Activated CD8-positive, alpha-beta memory T cell treated with anti-CD3 and anti-CD28 coated beads, Interleukin-2, amount 10 ng/mL, durations not matched to agents 7 days and 5 days (primary cell): ENCODE data around the gene MAX. TPM values are rescaled to one million over a fixed set of nuclear protein-coding genes. Genes with fewer than 3 reads are reported as not detected.

Experiments
- ATAC-seq: fragments of 150-1000 bp; cut with Tn5 transposase; one replicate; pipeline ENCODE4 v1.10.0; 2021; ENCODE audit warnings: moderate library complexity
- CTCF ChIA-PET: fragments of 350-600 bp; sonication (Branson Sonifier 250); formaldehyde crosslinking; loops from one replicate; lab custom pipeline; 2021; ENCODE audit warnings: antibody characterized with exemption; lab: Charles Lee
- DNase-seq: peaks from one replicate; pipeline ENCODE4 v3.0.0-alpha.2; 2020
- H3K27ac Mint-ChIP-seq: one replicate; pipeline ENCODE4 v1.8.0; 2021; ENCODE audit warnings: mild to moderate bottlenecking, mixed read lengths
- H3K27me3 Mint-ChIP-seq: one replicate; pipeline ENCODE4 v1.8.0; 2021; ENCODE audit warnings: mixed read lengths
- H3K36me3 Mint-ChIP-seq: one replicate; pipeline ENCODE4 v1.8.0; 2021; ENCODE audit warnings: mild to moderate bottlenecking, mixed read lengths
- H3K4me1 Mint-ChIP-seq: one replicate; pipeline ENCODE4 v1.8.0; 2021; ENCODE audit warnings: mixed read lengths
- H3K4me3 Mint-ChIP-seq: one replicate; pipeline ENCODE4 v1.8.0; 2021; ENCODE audit warnings: mild to moderate bottlenecking, moderate library complexity, mixed read lengths
- H3K9me3 Mint-ChIP-seq: one replicate; pipeline ENCODE4 v1.8.0; 2022; ENCODE audit warnings: low read depth, mixed read lengths
- total RNA-seq, 2 experiments: library from RNA; stranded (reverse); gene quantifications; one replicate each; pipeline ENCODE4 v1.2.3, GENCODE V29; 2021

Gene MAX
- total RNA-seq, 2 experiments from 2014 or later: 130 to 134 TPM

- no peak overlapping the region for H3K27ac Mint-ChIP-seq
- DNase-seq (no peak), ATAC-seq (no peak)
- CTCF ChIA-PET: no interaction called here
- no peaks in the 10 kb centered on the region for H3K36me3 Mint-ChIP-seq
- H3K4me1 Mint-ChIP-seq: no peaks in the 10 kb centered on the region
- H3K4me3 Mint-ChIP-seq: no peak overlapping the region
- H3K27me3 Mint-ChIP-seq: peaks cover 20% of the 10 kb centered on the region
- H3K9me3 Mint-ChIP-seq: no peaks in the 10 kb centered on the region
Observed at GRCh38 chr14:65128096-65128495, 25.8 kb upstream of the MAX start.

GRCh38 chr14:65117769-65118745 lies 15.7 kb upstream of the MAX start:
- ATAC-seq: no peak

DNA sequence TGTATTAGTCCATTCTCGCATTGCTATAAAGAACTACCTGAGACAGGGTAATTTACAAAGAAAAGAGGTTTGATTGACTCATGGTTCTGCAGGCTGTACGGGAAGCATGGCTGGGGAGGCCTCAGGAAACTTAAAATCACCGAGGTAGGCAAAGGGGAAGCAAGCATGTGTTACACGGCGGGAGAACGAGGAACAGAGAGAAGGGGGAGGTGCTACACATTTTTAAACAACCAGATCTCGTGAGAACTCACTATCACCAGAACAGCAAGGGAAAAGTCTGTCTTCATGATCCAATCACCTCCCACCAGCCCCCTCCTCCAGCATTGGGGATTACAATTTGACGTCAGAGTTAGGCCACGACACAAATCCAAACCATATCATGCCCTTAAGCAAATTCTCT lies 13.3 kb upstream of the MAX start:
- ATAC-seq (no peak), DNase-seq (peak; percentile 29)
- peaks cover 4% of the 10 kb centered on the region for H3K27me3 Mint-ChIP-seq
- no peak overlapping the region for H3K4me3 Mint-ChIP-seq
- peaks cover 4% of the 10 kb centered on the region for H3K4me1 Mint-ChIP-seq
- H3K36me3 Mint-ChIP-seq: no peaks in the 10 kb centered on the region
- H3K27ac Mint-ChIP-seq: no peak overlapping the region
- CTCF ChIA-PET: interaction anchor here (0.7 kb wide), 1 partner anchor 1288 kb away, joined by 4 read pairs; no protein-coding TSS in a partner anchor
- H3K9me3 Mint-ChIP-seq: no peaks in the 10 kb centered on the region

More at GRCh38 chr14:65117769-65118745, 15.7 kb upstream of the MAX start:
- Mint-ChIP-seq H3K9me3 (no peaks in the 10 kb centered on the region), H3K4me1 (peaks cover 4% of the 10 kb centered on the region), H3K4me3 (no peak overlapping the region), H3K36me3 (no peaks in the 10 kb centered on the region), H3K27ac (no peak overlapping the region), H3K27me3 (peaks cover 6% of the 10 kb centered on the region)
- no peak for DNase-seq
- CTCF ChIA-PET: interaction anchor here (0.6 kb wide), 1 partner anchor 118 kb away, joined by 3 read pairs; no protein-coding TSS in a partner anchor

- peaks cover 2% of the 10 kb centered on the region for H3K27me3 Mint-ChIP-seq
- H3K4me3 Mint-ChIP-seq: no peak overlapping the region
- H3K36me3 Mint-ChIP-seq: no peaks in the 10 kb centered on the region
- H3K27ac Mint-ChIP-seq: no peak overlapping the region
- no peaks in the 10 kb centered on the region for H3K9me3 Mint-ChIP-seq
- ATAC-seq: no peak
- no peak for DNase-seq
- peaks cover 7% of the 10 kb centered on the region for H3K4me1 Mint-ChIP-seq
- CTCF ChIA-PET: no interaction called here
Observed at GRCh38 chr14:65110525-65110924, 8.2 kb upstream of the MAX start.

DNA sequence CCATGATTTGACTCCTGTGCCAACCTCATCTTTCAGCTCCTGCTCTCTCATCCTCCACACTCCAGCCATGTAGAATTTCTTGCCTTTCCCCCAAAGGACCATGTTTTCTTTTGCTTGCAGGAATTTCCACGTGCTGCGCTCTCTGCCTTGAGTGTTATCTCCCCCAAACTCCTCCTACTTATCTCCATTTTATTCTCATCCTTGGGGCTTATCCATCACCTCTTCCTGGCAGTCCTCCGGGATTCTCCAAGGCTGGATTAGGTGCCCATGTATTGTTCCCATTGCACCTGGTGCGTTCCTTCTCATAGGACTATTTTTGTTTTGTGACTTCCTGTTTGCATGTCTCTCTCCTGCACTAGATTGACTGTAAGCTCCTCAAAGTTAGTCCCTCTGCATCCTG lies 7.0 kb upstream of the MAX start:
- DNase-seq (no peak), ATAC-seq (no peak)
- peaks cover 7% of the 10 kb centered on the region for H3K4me1 Mint-ChIP-seq
- no peak overlapping the region for H3K27ac Mint-ChIP-seq
- CTCF ChIA-PET: no interaction called here
- no peaks in the 10 kb centered on the region for H3K9me3 Mint-ChIP-seq
- no peak overlapping the region for H3K4me3 Mint-ChIP-seq
- H3K27me3 Mint-ChIP-seq: peaks cover 5% of the 10 kb centered on the region
- H3K36me3 Mint-ChIP-seq: no peaks in the 10 kb centered on the region

GRCh38 chr14:65107200-65107599 lies 4.9 kb upstream of the MAX start:
- H3K27me3 Mint-ChIP-seq: peaks cover 5% of the 10 kb centered on the region
- H3K4me1 Mint-ChIP-seq: peaks cover 16% of the 10 kb centered on the region
- no peak overlapping the region for H3K27ac Mint-ChIP-seq
- H3K9me3 Mint-ChIP-seq: no peaks in the 10 kb centered on the region
- ATAC-seq (no peak), DNase-seq (no peak)
- H3K36me3 Mint-ChIP-seq: peaks cover 1% of the 10 kb centered on the region
- CTCF ChIA-PET: interaction anchor here (0.7 to 1.9 kb wide), 3 partner anchors 30 to 87 kb away, joined by 3 to 5 read pairs (median 4); no protein-coding TSS in a partner anchor
- H3K4me3 Mint-ChIP-seq: no peak overlapping the region

GRCh38 chr14:65106736-65107135 lies 4.4 kb upstream of the MAX start:
- Mint-ChIP-seq H3K4me3 (no peak overlapping the region), H3K9me3 (no peaks in the 10 kb centered on the region), H3K36me3 (peaks cover 1% of the 10 kb centered on the region), H3K4me1 (peaks cover 16% of the 10 kb centered on the region), H3K27ac (no peak overlapping the region), H3K27me3 (peaks cover 5% of the 10 kb centered on the region)
- CTCF ChIA-PET: interaction anchor here (1.1 to 1.9 kb wide), 2 partner anchors 30 to 87 kb away, joined by 4 to 5 read pairs; no protein-coding TSS in a partner anchor
- no peak for ATAC-seq
- no peak for DNase-seq

DNA sequence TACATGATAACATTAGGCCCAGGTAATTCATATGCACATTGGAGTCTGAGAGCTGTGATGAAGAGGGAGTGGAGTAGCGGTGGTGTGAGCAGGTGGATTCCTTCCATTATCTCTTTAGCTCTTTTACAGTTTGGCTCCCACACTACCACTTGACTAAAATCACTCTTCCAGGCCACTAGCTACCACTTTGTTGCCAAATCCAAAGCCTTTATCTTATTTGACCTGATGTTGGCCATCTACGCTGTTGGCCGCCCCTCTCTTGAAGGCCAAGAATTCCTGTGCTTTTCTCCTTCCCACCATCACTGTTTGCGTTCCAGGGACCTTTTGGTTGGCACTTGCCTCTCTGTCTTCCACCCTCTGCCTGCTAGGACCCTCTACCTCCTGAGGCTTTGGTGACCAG lies 4.0 kb upstream of the MAX start:
- ATAC-seq (no peak), DNase-seq (peak; percentile 29)
- peaks cover 2% of the 10 kb centered on the region for H3K36me3 Mint-ChIP-seq
- peaks cover 5% of the 10 kb centered on the region for H3K27me3 Mint-ChIP-seq
- H3K4me1 Mint-ChIP-seq: peaks cover 16% of the 10 kb centered on the region
- no peak overlapping the region for H3K27ac Mint-ChIP-seq
- H3K9me3 Mint-ChIP-seq: no peaks in the 10 kb centered on the region
- no peak overlapping the region for H3K4me3 Mint-ChIP-seq
- CTCF ChIA-PET: interaction anchor here (1.1 to 1.9 kb wide), 2 partner anchors 29 to 86 kb away, joined by 4 to 5 read pairs; no protein-coding TSS in a partner anchor

DNA sequence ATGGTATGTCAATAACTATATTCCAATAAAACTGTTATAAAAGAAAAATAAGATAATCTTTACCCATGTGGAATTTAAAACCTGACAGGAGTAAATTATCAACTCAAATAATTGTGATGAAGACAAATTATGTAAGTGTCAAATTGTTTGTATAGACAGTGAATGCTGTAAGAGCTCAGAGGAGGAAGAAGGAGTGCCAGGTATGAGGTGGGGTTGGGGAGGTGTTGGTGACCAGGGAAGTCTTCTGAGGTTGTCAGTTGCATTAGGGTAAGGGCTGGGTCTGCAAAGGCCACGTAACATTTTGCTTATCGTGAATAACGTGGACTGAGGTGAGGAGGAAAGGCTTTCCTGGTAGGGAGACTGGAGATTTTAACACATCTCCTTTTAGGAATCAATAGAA lies 2.5 kb upstream of the MAX start:
- Mint-ChIP-seq H3K4me1 (peaks cover 29% of the 10 kb centered on the region), H3K9me3 (no peaks in the 10 kb centered on the region), H3K27ac (no peak overlapping the region), H3K36me3 (peaks cover 13% of the 10 kb centered on the region), H3K4me3 (no peak overlapping the region), H3K27me3 (peaks cover 5% of the 10 kb centered on the region)
- DNase-seq (no peak), ATAC-seq (no peak)
- CTCF ChIA-PET: interaction anchor here (1.1 kb wide), 1 partner anchor 60 kb away, joined by 3 read pairs; no protein-coding TSS in a partner anchor

DNA sequence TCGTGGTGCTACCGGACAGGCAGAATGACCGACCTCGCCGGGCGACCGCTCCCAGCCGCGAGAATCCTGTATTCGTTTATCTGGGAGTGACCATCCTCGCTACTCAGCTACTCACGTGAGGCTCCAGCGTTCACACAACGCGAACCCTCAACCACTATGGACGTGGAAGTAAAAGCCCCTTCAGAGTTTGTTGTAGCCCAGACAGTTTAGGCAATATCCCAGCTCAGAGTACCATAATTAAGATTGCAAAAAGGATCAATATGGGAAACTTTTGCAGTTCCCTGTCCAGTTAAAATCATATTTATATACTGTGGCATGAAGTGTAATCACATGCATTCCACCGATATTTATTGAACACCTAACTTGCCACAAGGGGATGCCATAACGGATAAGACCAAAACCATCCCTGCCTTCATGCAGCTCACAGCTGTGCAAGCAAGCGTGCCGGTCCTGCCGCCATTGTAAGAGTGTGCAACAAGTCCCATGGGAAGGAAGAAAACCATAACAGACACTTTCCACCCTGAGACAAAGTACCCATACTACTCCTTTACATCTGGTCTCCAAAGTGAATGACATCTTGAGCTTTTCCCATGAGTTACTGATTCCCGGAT lies 938 bp upstream of the MAX start:
- H3K4me1 Mint-ChIP-seq: peaks cover 42% of the 10 kb centered on the region
- peaks cover 18% of the 10 kb centered on the region for H3K36me3 Mint-ChIP-seq
- CTCF ChIA-PET: interaction anchor here (0.7 to 1.2 kb wide), 4 partner anchors 93 to 862 kb away, joined by 3 to 4 read pairs (median 3); partner anchors contain the start of gene FNTB
- peak overlapping the region; percentile 91 for H3K4me3 Mint-ChIP-seq
- H3K9me3 Mint-ChIP-seq: no peaks in the 10 kb centered on the region
- peaks cover 5% of the 10 kb centered on the region for H3K27me3 Mint-ChIP-seq
- peak overlapping the region; percentile 70 for H3K27ac Mint-ChIP-seq
- ATAC-seq (no peak), DNase-seq (no peak)

DNA sequence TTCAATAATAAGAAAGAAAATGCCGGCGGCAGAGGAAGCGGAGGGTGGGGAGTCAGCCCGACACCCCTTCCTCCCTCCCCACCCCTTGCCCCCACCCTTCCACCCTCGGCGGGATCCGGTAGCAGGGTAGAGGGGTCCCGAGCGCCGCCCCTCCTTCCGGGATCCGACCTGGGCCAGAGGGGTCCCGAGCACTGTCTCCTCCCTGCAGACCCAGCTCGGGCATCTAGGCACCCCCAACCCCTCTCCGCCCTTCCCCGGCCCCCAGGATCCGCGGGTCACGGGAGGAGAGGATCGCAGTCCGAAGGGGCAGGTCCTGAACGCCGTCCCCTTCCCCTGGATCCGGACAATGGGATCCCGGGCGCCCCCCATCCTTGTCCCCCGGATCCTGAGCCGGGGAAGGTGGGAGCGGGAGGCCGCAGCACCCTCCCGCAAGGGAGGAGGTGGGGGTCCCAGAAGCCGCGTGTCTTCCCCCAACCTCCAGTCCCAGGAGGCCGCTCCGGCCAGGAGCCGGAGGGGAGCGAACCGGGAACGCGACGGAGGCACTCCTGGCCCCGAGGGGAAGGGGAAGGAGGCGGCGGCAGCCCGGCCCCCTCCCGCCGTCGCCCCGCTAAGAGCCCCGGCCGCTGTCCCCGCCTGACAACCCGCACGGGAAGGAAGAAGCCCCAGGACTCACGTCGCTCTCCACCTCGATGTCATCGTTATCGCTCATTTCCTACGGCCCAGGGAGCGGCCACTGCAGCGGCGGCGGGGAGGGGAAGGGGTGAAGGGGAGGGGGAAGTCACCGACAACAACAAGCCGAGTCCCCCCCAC lies 481 bp downstream of the MAX start:
- ATAC-seq (peak; percentile 61), DNase-seq (peak; percentile 67)
- Mint-ChIP-seq H3K4me1 (peaks cover 53% of the 10 kb centered on the region), H3K27ac (peak overlapping the region; percentile 92), H3K36me3 (peaks cover 30% of the 10 kb centered on the region), H3K9me3 (no peaks in the 10 kb centered on the region), H3K4me3 (peak overlapping the region; percentile 91), H3K27me3 (peaks cover 5% of the 10 kb centered on the region)
- CTCF ChIA-PET: interaction anchor here (0.7 to 0.8 kb wide), 2 partner anchors 25 to 27 kb away, joined by 3 read pairs; no protein-coding TSS in a partner anchor

GRCh38 chr14:65100922-65101541 lies 1.3 kb downstream of the MAX start:
- peak overlapping the region; percentile 91 for H3K4me3 Mint-ChIP-seq
- ATAC-seq: no peak
- CTCF ChIA-PET: interaction anchor here (0.9 kb wide), 1 partner anchor 114 kb away, joined by 3 read pairs; the partner anchor contains the start of gene FNTB
- peaks cover 37% of the 10 kb centered on the region for H3K36me3 Mint-ChIP-seq
- H3K4me1 Mint-ChIP-seq: peaks cover 56% of the 10 kb centered on the region
- H3K27ac Mint-ChIP-seq: peak overlapping the region; percentile 89
- peaks cover 5% of the 10 kb centered on the region for H3K27me3 Mint-ChIP-seq
- peak; percentile 56 for DNase-seq
- no peaks in the 10 kb centered on the region for H3K9me3 Mint-ChIP-seq
